ENCODE data around the gene SLC16A5. TPM values are rescaled to one million over a fixed set of nuclear protein-coding genes. Genes with fewer than 3 reads are reported as not detected.
A peak's percentile ranks its signal among the peaks of the same experiment; 100 is the strongest.

Gene SLC16A5
- total and polyA plus RNA-seq, 10 of the 15 experiments (the other 5 are each of a cell fraction or from before 2014, with no cell fraction given): 0.03 to 3.1 (median 0.96) TPM

DNA sequence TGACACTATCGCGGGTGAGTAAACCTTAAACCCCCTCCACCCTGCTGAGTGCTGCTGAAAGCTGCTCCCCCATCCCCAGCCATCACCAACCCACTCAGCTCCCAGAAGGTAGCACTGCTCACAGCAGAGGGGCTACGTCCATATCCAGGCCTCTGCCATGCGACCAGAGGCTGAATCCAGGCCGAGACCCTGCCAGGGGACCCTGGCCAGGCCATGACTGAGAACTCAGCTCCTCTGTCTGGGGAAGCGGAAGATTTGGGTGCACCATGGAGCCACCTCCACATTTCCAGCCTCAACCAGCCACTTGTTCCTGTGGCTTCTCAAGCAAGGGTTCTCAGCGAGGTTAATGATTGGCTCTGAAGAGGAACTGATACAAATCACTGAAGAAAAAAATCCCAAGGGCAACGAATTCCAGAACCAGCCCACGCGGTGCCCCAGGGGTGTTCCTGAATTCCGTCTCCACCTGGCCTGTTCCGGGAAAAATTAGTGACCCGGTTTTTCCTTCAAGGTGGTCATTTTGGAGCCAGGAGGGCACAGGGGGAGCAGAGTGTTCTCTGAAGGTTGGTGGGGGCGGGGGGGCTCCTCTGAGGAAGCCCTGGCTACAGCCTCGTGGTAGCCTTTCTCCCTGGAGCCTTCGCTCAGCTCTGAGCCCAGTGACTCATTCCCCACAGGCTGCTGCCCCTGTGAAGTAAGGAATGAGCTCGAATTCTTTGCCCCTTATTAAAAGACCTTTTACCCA, 9.3 kb upstream of the SLC16A5 start (continued):
- TF ChIP-seq, protein P1, sequence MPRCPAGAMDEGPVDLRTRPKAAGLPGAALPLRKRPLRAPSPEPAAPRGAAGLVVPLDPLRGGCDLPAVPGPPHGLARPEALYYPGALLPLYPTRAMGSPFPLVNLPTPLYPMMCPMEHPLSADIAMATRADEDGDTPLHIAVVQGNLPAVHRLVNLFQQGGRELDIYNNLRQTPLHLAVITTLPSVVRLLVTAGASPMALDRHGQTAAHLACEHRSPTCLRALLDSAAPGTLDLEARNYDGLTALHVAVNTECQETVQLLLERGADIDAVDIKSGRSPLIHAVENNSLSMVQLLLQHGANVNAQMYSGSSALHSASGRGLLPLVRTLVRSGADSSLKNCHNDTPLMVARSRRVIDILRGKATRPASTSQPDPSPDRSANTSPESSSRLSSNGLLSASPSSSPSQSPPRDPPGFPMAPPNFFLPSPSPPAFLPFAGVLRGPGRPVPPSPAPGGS (IDR thresholded peaks at IDR 0.05; ENCODE audit: borderline replicate concordance, insufficient read depth, low read depth, low read length, poor library complexity, severe bottlenecking): no peak
- TF ChIP-seq KLF5 (IDR thresholded peaks at IDR 0.05; ENCODE audit: partially characterized antibody): no peak
- no peak for TF ChIP-seq CHD1 (IDR thresholded peaks at IDR 0.05; ENCODE audit: low read depth, low read length)
- peak; percentile 100 for TF ChIP-seq IKZF1 (conservative IDR thresholded peaks at IDR 0.05)
- no peak for TF ChIP-seq GABPA (IDR thresholded peaks at IDR 0.05; ENCODE audit: low read depth)
- no peak; the same call in none of the 2 replicates for TF ChIP-seq BACH1 (IDR thresholded peaks at IDR 0.05; ENCODE audit: borderline replicate concordance)
- TF ChIP-seq, protein P2, sequence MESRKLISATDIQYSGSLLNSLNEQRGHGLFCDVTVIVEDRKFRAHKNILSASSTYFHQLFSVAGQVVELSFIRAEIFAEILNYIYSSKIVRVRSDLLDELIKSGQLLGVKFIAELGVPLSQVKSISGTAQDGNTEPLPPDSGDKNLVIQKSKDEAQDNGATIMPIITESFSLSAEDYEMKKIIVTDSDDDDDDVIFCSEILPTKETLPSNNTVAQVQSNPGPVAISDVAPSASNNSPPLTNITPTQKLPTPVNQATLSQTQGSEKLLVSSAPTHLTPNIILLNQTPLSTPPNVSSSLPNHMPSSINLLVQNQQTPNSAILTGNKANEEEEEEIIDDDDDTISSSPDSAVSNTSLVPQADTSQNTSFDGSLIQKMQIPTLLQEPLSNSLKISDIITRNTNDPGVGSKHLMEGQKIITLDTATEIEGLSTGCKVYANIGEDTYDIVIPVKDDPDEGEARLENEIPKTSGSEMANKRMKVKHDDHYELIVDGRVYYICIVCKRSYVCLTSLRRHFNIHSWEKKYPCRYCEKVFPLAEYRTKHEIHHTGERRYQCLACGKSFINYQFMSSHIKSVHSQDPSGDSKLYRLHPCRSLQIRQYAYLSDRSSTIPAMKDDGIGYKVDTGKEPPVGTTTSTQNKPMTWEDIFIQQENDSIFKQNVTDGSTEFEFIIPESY (IDR thresholded peaks at IDR 0.05): no peak
- TF ChIP-seq, protein P3, sequence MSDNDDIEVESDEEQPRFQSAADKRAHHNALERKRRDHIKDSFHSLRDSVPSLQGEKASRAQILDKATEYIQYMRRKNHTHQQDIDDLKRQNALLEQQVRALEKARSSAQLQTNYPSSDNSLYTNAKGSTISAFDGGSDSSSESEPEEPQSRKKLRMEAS (IDR thresholded peaks at IDR 0.05; ENCODE audit: low read depth, low read length): no peak
- TF ChIP-seq, protein P4, sequence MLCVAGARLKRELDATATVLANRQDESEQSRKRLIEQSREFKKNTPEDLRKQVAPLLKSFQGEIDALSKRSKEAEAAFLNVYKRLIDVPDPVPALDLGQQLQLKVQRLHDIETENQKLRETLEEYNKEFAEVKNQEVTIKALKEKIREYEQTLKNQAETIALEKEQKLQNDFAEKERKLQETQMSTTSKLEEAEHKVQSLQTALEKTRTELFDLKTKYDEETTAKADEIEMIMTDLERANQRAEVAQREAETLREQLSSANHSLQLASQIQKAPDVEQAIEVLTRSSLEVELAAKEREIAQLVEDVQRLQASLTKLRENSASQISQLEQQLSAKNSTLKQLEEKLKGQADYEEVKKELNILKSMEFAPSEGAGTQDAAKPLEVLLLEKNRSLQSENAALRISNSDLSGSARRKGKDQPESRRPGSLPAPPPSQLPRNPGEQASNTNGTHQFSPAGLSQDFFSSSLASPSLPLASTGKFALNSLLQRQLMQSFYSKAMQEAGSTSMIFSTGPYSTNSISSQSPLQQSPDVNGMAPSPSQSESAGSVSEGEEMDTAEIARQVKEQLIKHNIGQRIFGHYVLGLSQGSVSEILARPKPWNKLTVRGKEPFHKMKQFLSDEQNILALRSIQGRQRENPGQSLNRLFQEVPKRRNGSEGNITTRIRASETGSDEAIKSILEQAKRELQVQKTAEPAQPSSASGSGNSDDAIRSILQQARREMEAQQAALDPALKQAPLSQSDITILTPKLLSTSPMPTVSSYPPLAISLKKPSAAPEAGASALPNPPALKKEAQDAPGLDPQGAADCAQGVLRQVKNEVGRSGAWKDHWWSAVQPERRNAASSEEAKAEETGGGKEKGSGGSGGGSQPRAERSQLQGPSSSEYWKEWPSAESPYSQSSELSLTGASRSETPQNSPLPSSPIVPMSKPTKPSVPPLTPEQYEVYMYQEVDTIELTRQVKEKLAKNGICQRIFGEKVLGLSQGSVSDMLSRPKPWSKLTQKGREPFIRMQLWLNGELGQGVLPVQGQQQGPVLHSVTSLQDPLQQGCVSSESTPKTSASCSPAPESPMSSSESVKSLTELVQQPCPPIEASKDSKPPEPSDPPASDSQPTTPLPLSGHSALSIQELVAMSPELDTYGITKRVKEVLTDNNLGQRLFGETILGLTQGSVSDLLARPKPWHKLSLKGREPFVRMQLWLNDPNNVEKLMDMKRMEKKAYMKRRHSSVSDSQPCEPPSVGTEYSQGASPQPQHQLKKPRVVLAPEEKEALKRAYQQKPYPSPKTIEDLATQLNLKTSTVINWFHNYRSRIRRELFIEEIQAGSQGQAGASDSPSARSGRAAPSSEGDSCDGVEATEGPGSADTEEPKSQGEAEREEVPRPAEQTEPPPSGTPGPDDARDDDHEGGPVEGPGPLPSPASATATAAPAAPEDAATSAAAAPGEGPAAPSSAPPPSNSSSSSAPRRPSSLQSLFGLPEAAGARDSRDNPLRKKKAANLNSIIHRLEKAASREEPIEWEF (IDR thresholded peaks at IDR 0.05; ENCODE audit: insufficient replicate concordance, low read depth, low read length): no peak
- TF ChIP-seq, protein P5, sequence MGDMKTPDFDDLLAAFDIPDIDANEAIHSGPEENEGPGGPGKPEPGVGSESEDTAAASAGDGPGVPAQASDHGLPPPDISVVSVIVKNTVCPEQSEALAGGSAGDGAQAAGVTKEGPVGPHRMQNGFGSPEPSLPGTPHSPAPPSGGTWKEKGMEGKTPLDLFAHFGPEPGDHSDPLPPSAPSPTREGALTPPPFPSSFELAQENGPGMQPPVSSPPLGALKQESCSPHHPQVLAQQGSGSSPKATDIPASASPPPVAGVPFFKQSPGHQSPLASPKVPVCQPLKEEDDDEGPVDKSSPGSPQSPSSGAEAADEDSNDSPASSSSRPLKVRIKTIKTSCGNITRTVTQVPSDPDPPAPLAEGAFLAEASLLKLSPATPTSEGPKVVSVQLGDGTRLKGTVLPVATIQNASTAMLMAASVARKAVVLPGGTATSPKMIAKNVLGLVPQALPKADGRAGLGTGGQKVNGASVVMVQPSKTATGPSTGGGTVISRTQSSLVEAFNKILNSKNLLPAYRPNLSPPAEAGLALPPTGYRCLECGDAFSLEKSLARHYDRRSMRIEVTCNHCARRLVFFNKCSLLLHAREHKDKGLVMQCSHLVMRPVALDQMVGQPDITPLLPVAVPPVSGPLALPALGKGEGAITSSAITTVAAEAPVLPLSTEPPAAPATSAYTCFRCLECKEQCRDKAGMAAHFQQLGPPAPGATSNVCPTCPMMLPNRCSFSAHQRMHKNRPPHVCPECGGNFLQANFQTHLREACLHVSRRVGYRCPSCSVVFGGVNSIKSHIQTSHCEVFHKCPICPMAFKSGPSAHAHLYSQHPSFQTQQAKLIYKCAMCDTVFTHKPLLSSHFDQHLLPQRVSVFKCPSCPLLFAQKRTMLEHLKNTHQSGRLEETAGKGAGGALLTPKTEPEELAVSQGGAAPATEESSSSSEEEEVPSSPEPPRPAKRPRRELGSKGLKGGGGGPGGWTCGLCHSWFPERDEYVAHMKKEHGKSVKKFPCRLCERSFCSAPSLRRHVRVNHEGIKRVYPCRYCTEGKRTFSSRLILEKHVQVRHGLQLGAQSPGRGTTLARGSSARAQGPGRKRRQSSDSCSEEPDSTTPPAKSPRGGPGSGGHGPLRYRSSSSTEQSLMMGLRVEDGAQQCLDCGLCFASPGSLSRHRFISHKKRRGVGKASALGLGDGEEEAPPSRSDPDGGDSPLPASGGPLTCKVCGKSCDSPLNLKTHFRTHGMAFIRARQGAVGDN (IDR thresholded peaks at IDR 0.05): peak; percentile 20; the same call in 1 of the 2 replicates
- TF ChIP-seq CBX5 (IDR thresholded peaks at IDR 0.05; ENCODE audit: low read depth): no peak
